Neutrophil (primary cell): ENCODE data around the gene ABCD1.

Source experiments
- H3K27ac ChIP-seq: fragments of 200-600 bp; sonication (generic); 2 replicates; pipeline ENCODE4 v1.5.1; 2016; ENCODE audit warnings: mild to moderate bottlenecking, moderate library complexity
- H3K27me3 ChIP-seq: fragments of 200-600 bp; sonication (generic); 2 replicates; pipeline ENCODE4 v1.6.0; 2016; ENCODE audit warnings: mild to moderate bottlenecking
- H3K36me3 ChIP-seq: fragments of 200-600 bp; sonication (generic); 2 replicates; pipeline ENCODE4 v1.5.1; 2017
- H3K4me1 ChIP-seq, 2 experiments: fragments of 200-600 bp in 1 of 2; sonication (generic) in 1 of 2; 1 replicate in 1 of 2; 2 replicates in 1 of 2; pipeline versions ENCODE4 v1.5.1 to v1.6.1; 2013 to 2016; ENCODE audit warnings: low read depth in 1 of 2, low read length in 1 of 2, mild to moderate bottlenecking in 1 of 2, moderate library complexity in 1 of 2; ENCODE audit not compliant: control insufficient read depth in 1 of 2, insufficient read depth in 1 of 2
- H3K4me3 ChIP-seq, 2 experiments: fragments of 200-600 bp in 1 of 2; sonication (generic) in 1 of 2; 1 replicate in 1 of 2; 2 replicates in 1 of 2; pipeline ENCODE4 v1.5.1; 2013 to 2016; ENCODE audit warnings: low read depth in 1 of 2, low read length in 1 of 2, mild to moderate bottlenecking in 1 of 2, moderate library complexity in 1 of 2
- H3K9me3 ChIP-seq: fragments of 200-600 bp; sonication (generic); 2 replicates; pipeline ENCODE4 v1.5.1; 2016
- CTCF ChIP-seq: fragments of 200-600 bp; sonication (generic); IDR thresholded peaks from 2 replicates; pipeline ENCODE4 v1.5.1; 2016; ENCODE audit warnings: antibody characterized with exemption

ABCD1 gene

GRCh38 chrX:153793291-153793690 lies 68.6 kb downstream of the ABCD1 start:
- Histone ChIP-seq H3K4me1 (peaks cover 21% of the 10 kb centered on the region in 2 experiments), H3K36me3 (peaks cover 31% of the 10 kb centered on the region), H3K27me3 (no peaks in the 10 kb centered on the region), H3K9me3 (no peaks in the 10 kb centered on the region), H3K4me3 (peak overlapping the region; percentile 78 to 79), H3K27ac (peak overlapping the region; percentile 95)
- TF ChIP-seq CTCF = no peak
